Activated naive CD4-positive, alpha-beta T cell treated with anti-CD3 and anti-CD28 coated beads, Interleukin-2, amount 50 U/mL, for 72 hours (primary cell): Measurements from ENCODE around the gene ZNF280C. TPM values are rescaled to one million over a fixed set of nuclear protein-coding genes. Genes with fewer than 3 reads are reported as not detected.

Source experiments
- ATAC-seq, 2 donors: fragments of 150-1000 bp; cut with Tn5 transposase; 2 replicates each; pipeline ENCODE4 v1.10.0; 2021; ENCODE audit warnings: mild to moderate bottlenecking in 2 of 2, moderate library complexity in 2 of 2
- DNase-seq, 2 donors: peaks; one replicate each; pipeline ENCODE4 v3.0.0; 2021 to 2022; ENCODE audit warnings: low spot score in 2 of 2
- H3K27ac Mint-ChIP-seq, 2 donors: one replicate each; pipeline ENCODE4 v1.8.0; 2022; ENCODE audit warnings: mild to moderate bottlenecking in 2 of 2, mixed read lengths in 2 of 2
- H3K36me3 Mint-ChIP-seq, 2 donors: one replicate each; pipeline ENCODE4 v1.8.0; 2022; ENCODE audit warnings: mixed read lengths in 2 of 2
- H3K9me3 Mint-ChIP-seq, 2 donors: one replicate each; pipeline ENCODE4 v1.8.0; 2022; ENCODE audit warnings: mixed read lengths in 2 of 2
- total RNA-seq, 2 donors: library from RNA; stranded (reverse); gene quantifications; one replicate each; pipeline ENCODE4 v1.2.3, GENCODE V29; 2022

ZNF280C gene
- total RNA-seq, 2 donors from 2014 or later = 5.6 to 6.3 TPM

GRCh38 chrX:130171446-130172126 is 97.1 kb downstream of the ZNF280C start, which contains the start of gene RAB33A:
RAB33A (plus strand) TSS chrX:130171962; CDS start chrX:130172063, 101 bp downstream.
- Mint-ChIP-seq H3K9me3 (no peaks in the 10 kb centered on the region), H3K36me3 (peaks cover 18 to 22% of the 10 kb centered on the region in 2 donors), H3K27ac (peak within 1 kb of the TSS; percentile 88 to 96)
- peak; percentile 10 to 56 for DNase-seq
- ATAC-seq = peak; percentile 8 to 38

- no peaks in the 10 kb centered on the region for H3K9me3 Mint-ChIP-seq
- DNase-seq = peak; percentile 64 to 66
These were observed 97.8 kb downstream of the ZNF280C start for GRCh38 chrX:130170752-130171445.

GRCh38 chrX:130167040-130167439 is 101.7 kb downstream of the ZNF280C start:
- ATAC-seq (no peak), DNase-seq (no peak)
- Mint-ChIP-seq H3K36me3 (peaks cover 0 to 17% of the 10 kb centered on the region in 2 donors), H3K9me3 (no peaks in the 10 kb centered on the region), H3K27ac (peak overlapping the region in 1 of 2 donors; percentile 96)

More at GRCh38 chrX:130170752-130171445, 97.8 kb downstream of the ZNF280C start:
- Mint-ChIP-seq H3K36me3 (peaks cover 18 to 25% of the 10 kb centered on the region in 2 donors), H3K27ac (peak overlapping the region in 1 of 2 donors; percentile 96)
- peak; percentile 64 to 83 for ATAC-seq

- ATAC-seq = no peak
- peak overlapping the region; percentile 75 to 96 for H3K27ac Mint-ChIP-seq
- peaks cover 0 to 16% of the 10 kb centered on the region in 2 donors for H3K36me3 Mint-ChIP-seq
- no peaks in the 10 kb centered on the region for H3K9me3 Mint-ChIP-seq
- no peak for DNase-seq
These were observed 102.3 kb downstream of the ZNF280C start for GRCh38 chrX:130166503-130166777.

- Mint-ChIP-seq H3K27ac (peak within 1 kb of the TSS; percentile 75 to 96), H3K36me3 (peaks cover 0 to 16% of the 10 kb centered on the region in 2 donors), H3K9me3 (no peaks in the 10 kb centered on the region)
- ATAC-seq (peak; percentile 92 to 94), DNase-seq (peak; percentile 80 to 91)
These were observed 102.8 kb downstream of the ZNF280C start, which contains the start of gene AIFM1 for GRCh38 chrX:130165703-130166502. AIFM1 (minus strand) TSS chrX:130165841; CDS start chrX:130165656, 185 bp downstream.

- ATAC-seq (no peak), DNase-seq (no peak)
- no peaks in the 10 kb centered on the region for H3K9me3 Mint-ChIP-seq
- peaks cover 0 to 16% of the 10 kb centered on the region in 2 donors for H3K36me3 Mint-ChIP-seq
- peak overlapping the region; percentile 75 to 96 for H3K27ac Mint-ChIP-seq
These were observed 103.5 kb downstream of the ZNF280C start for GRCh38 chrX:130165181-130165702.

GRCh38 chrX:130163398-130163797 is 105.3 kb downstream of the ZNF280C start:
- ATAC-seq = no peak
- no peaks in the 10 kb centered on the region for H3K9me3 Mint-ChIP-seq
- DNase-seq = no peak
- H3K36me3 Mint-ChIP-seq = peaks cover 0 to 16% of the 10 kb centered on the region in 2 donors
- no peak overlapping the region for H3K27ac Mint-ChIP-seq

GRCh38 chrX:130162094-130162735 is 106.5 kb downstream of the ZNF280C start:
- Mint-ChIP-seq H3K27ac (no peak overlapping the region), H3K36me3 (peaks cover 0 to 16% of the 10 kb centered on the region in 2 donors), H3K9me3 (no peaks in the 10 kb centered on the region)
- ATAC-seq = no peak
- no peak for DNase-seq

GRCh38 chrX:130159776-130160175 is 108.9 kb downstream of the ZNF280C start:
- no peaks in the 10 kb centered on the region for H3K9me3 Mint-ChIP-seq
- DNase-seq (no peak), ATAC-seq (no peak)
- no peaks in the 10 kb centered on the region for H3K36me3 Mint-ChIP-seq
- no peak overlapping the region for H3K27ac Mint-ChIP-seq

GRCh38 chrX:130158311-130158710 is 110.4 kb downstream of the ZNF280C start:
- H3K36me3 Mint-ChIP-seq = no peaks in the 10 kb centered on the region
- no peak for DNase-seq
- no peak for ATAC-seq
- no peaks in the 10 kb centered on the region for H3K9me3 Mint-ChIP-seq
- no peak overlapping the region for H3K27ac Mint-ChIP-seq

- no peak overlapping the region for H3K27ac Mint-ChIP-seq
- H3K36me3 Mint-ChIP-seq = no peaks in the 10 kb centered on the region
These were observed 113.1 kb downstream of the ZNF280C start for GRCh38 chrX:130155564-130155963.

More at GRCh38 chrX:130155564-130155963, 113.1 kb downstream of the ZNF280C start:
- ATAC-seq (no peak), DNase-seq (no peak)
- no peaks in the 10 kb centered on the region for H3K9me3 Mint-ChIP-seq

Other genes with a start within 250 kb of the ZNF280C start
- gene ELF4, start 158.4 kb downstream of the ZNF280C start, total RNA-seq = 10 to 100 TPM; 21.6 to 25.4 TPM
- gene AIFM1, start 103.1 kb downstream of the ZNF280C start, total RNA-seq = 10 to 100 TPM; 57.9 to 66.5 TPM
- 10 to 100 TPM; 22.8 to 34.8 TPM for gene RAB33A, start 96.9 kb downstream of the ZNF280C start, total RNA-seq
- gene SLC25A14, start 71.0 kb upstream of the ZNF280C start, total RNA-seq = 10 to 100 TPM; 13.3 to 15.5 TPM
- gene GPR119, start 116.8 kb upstream of the ZNF280C start, total RNA-seq = not detected
- 10 to 100 TPM; 27.2 to 51.3 TPM for gene RBMX2, start 133.1 kb upstream of the ZNF280C start, total RNA-seq